Middle frontal gyrus (tissue), 1 donor: Measurements from ENCODE around the gene LGALS4.
"Not testable (repeated sequence)": the region's sequence is repeated elsewhere in the genome, so short reads cannot be mapped to it uniquely, and the experiment has no call there.

Source experiments
- DNase-seq: peaks from one replicate; pipeline ENCODE4 v3.0.0-alpha.2; 2015; ENCODE audit warnings: low spot score; ENCODE audit errors: extremely low spot score

The LGALS4 gene

DNA sequence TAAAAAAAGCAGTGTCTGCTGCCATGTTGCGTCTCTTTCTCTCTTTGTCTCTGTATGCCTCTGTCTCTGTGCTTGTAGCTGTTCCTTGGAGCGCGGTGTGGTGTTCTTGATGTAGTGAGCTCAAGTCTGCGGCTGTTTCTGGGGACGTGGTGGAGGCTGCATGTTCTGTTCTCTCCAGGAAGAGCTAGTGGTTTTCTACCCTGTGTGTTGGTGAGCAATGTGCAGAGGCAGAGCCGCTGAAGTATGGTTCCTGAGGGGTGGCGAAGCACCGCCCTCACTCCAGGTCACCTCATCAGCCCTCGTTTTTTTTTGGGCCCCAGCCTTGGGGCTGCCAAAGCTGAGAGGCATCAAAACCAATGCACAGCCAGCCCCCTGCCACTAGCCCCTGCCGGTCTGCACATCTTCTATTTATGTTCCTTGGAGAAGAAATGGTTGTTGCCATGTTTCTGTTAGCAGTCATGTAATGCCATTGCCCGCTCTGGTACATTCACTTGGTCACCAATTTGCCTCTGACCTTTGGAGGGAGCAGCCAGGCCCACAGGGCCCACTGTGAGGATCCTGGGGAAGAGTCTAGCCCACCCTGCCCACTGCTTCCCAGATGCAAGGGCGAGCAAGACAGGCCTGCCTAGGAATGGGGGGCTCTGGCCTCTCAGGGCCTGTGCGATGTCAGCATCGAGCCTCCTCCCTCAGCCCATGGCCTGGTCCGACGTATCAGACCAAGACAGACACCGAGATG is 29.9 kb upstream of the LGALS4 start:
- no peak for DNase-seq

DNA sequence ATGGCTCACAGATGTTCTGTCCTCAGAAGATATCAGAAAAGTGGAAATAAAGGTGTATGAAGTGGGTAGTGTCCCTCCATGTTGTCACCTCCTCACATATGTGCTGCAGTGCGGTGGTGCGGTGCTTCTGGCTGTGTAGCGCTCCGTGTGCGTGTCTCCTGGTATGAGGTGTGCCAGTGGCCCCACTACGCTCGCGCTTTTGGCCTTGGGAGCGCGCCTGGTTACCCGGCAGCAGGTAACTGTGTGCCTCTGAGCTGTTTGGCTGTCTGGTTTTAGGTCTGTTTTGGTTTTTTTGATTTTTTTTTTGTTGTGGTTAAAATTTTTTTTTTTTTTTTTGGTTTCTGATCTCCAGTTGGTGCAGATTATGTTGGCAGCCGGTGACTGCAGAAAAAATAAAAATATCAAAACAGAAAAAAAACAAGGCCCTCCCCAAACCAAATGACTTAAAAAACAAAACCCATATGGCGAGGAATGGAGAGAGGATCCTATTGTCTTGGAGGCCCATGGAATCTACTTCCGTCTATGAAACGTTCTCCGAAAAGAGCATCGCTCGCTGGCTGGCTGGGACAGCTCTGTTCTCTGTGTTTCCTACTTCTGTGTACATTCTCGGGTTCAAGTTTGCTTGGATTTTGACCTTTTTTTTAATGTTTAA is 29.2 kb upstream of the LGALS4 start:
- DNase-seq, result no peak

DNA sequence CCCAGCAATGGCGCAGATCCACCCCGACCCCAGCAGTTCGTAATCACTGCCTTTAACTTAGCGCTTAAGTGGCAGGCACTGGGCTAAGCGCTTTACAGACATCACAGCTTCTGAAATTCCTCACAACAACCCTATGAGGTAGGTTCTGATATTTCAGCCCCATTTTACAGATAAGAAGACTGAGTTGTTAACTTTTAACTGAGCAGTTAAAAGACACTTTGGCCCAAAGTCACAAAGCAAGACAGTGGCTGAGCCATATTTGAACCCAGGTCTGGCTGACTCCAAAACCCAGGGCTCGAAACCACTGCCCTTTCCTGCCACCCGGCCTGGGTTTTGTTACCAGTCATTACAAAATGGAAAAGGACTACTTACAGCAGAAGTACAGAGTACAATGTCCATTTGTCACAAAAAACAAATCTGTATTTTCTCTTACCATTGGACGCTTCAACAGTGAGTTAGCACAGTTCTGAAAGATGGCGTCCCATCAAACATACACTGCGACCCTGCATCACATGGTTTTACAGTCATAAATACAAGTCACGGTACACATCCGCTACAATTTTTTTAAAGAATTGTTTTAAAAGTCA is 28.5 kb upstream of the LGALS4 start:
- no peak for DNase-seq

DNA sequence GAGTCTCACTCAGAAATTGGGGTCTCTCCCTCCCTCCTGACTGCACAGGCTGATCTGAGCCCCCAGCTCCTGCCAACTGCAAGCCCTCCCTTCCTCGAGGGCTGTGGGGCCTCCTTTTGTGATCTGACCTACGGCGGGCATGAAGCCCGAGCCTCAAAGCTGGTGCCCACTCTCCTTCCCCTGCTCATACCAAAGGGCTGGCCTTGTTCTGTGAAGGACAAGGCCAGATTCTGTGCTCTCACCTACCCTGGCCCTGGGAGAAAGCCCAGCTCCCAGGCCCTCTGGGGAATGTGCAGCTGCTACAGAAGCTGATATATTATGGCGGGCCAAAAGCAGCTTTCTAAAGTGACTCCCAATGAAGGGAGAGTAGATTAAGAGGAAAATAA is 27.8 kb upstream of the LGALS4 start:
- DNase-seq, result no peak

DNA sequence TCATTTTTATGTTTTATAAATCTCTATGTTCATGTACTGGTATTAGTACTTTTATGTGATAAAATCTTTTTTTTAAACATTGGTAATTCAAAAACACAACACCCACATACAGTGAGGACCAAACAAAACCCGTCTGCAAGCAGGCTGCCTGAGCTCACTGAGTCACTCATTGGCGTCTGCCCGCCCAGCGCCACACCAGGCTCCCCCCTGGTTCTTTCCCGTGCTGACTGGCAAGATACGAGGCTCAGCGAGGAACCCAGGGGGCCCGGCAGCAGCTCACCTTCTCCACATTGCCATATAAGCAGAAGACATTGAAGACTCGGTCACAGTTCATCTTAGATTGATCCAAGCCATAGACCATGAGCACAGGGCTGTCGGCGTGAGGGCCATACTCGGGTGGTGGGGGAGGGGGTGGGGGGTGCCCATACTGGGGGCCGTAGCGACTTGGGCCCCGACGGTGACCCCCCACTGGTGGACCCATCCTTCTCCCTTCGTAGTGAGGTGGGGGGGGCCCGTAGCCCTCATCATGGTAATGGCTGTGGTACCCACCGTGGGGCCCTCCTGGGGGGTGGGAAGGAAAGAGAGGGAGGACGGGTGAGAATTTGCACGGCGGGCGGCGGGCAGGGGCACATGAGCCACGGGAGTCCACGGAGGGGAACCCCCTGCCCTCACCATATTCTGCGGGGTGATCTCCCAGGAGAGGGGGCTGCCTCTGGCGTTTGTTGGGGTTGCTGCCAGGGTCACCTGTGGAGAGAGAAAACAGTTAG is 27.3 kb upstream of the LGALS4 start:
- no peak for DNase-seq

DNA sequence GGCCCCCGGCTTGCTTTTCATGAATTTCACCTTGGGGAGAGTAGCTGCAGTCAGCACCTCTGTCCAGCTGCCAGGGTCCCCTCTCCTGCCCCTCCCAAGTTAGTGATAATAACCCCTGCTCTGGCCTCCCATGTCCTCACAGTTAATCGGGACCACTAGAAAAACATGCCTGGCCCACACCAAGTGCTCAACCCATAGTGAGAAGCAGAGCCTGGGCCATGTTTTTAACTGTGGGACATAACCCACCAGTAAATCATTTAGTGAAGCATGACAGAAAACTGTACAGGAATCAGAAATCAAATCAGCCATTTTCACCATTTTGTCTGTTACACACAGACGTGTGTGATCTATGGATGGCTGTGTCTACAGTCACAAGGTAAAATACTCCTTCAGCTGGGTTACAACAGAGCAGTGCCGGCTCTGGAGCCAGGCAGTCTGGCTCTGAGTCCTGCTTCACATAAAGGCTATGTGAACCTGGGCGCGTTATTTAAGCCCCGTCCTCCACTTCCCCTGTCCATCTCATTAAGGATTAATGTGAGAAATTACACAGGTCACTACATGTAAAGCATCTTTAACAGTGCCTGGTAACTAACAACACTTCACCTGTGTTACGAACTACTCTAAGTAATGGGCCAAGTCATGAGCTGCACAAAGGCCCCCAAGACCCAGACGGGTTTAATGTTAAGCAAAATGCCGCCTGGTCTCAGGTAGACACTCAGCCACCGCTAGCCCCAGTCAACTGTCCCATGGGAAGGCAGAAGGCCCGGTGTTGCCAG is 26.4 kb upstream of the LGALS4 start:
- DNase-seq, result no peak

DNA sequence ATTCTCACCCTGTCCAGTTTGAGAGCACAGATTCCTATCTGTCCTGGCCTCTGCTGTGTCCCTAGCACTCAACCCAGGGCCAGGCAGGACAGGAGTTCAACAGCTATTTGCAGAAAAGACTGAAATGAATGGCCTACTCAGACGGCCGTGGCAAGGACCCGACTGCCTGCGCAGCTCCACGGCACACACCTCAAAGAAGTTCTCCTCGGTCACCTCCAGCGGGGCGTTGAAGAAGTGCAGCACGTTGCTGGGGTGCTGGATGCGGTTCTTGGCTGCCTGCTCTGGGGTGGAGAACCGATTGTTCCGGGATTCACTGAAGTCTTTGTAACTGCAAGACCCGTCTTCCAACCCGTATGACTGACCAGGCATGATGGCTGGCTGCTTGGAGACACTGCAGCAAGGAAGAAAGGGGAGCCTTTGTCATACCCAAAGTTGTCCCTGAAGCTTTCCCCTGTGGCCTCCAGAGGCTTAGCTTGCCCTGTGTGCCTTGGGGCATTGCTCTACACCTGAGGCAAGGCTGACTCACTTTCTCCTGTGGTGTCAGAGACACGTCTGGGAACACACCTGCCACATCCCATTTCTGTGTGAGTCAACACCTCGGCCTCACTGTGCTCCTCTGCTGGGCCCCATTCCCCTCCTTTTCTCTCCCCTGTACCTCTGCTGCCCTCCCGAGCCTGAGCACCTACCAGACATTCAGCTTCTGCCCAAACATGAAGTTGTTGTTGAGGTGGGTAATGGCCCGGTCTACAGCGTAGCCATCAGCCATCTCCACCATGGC is 25.7 kb upstream of the LGALS4 start:
- no peak for DNase-seq

DNA sequence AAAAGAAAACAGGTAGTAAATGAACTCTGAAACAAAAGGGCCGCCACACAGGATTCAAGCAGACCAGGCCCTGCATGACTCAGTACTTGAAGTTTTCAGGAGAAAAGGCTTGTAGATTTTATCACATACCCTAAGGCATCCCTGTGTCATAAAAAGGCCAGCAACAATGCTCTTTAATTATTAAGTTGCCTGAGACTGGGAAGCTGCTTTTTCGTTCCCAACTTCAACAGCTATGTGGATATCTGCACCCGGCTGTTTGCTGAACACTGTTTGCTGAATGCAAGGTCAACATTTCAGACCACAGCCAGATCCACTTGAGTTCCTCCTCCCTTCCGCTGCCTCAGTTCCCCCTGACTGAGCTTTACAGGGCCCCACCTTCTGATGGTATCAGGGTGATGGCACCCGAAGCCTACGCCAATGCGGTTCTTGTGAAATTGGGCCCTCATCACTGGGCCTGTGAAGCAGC is 24.9 kb upstream of the LGALS4 start:
- no peak for DNase-seq

DNA sequence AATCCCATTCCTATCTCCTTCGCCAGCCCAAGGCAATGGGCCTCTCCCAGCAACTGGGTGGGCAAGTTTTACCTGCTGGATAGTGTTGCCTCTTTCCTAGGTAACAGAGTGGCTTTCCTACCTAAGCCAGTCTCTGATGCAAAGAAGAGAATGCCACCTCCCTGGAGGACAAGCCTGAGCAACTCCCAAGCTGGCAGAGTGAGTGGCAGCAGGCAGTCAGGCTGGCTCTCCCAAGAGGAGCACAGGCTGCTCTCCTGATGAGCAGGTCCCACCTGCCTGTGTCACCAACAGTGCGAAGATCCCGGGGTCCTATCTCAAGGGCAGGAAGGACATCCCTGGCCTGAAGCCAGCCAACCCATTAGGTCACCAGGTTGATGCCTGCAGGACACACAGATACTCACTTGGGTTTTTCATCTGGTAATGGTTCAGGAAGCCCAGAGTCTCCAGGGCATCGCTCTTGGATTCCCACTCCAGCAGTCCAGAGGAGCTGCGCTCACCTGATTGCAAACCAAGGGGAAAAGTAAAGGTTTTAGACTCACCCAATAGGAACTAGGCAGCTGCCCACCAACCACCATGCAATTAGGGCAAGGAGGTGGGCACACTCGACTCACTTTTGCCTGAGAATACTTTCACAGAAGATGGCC is 24.4 kb upstream of the LGALS4 start:
- DNase-seq, result no peak

DNA sequence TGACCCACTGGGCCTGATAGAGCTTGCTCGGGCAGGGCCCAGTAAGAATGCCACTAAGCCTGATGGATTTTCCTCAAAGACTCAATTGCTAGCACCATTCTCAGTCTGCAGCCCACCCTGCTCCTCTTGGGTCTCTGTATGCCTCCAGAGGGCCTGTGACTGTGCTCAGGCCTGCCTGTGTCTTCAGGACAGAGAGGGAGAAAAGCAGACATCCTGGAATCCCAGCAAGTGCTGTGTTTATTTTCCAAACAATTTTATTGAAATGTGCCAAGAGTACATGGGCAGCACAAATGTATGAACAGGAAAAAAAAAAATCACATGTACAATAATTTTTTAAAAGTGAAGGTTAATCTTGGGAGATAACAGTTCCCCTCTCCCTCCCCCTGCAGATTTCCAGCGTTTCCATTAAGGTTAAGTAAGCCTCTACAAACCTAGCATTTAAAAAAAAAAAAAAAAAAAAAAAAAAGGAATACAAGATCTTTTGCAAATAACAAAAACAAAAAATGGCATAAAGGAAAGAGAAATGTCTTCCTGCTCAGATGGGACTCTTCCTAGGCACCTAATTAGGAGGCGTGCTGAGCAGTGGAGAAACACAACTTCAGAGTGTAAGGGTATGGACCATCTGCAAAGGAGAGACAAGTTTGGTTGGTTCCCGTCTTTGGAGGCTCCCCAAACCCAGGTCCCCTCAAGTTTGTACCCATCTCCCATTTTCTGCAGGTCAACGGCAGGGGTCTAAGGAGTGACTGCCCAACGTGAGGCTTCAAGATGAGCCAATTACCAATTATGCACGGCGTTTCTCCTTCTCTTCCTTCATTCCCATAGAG is 23.6 kb upstream of the LGALS4 start:
- no peak for DNase-seq

DNA sequence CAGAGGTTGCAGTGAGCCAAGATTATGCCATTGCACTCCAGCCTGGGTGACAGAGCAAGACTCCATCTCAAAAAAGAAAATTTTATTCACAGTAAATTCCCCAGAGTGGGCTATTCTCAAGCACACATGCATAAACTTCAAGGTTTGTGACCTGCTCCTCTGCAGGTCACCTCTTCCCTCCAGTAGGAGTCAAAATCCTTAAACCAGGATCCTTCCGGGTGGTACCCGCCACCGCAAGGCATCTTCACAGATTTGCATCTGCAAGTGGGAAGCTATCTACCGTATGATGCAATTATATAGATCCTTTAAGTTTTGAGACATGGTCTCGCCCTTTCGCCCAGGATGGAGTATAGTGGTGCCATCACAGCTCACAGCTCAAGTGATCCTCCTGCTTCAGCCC is 21.8 kb upstream of the LGALS4 start:
- DNase-seq, result no peak

DNA sequence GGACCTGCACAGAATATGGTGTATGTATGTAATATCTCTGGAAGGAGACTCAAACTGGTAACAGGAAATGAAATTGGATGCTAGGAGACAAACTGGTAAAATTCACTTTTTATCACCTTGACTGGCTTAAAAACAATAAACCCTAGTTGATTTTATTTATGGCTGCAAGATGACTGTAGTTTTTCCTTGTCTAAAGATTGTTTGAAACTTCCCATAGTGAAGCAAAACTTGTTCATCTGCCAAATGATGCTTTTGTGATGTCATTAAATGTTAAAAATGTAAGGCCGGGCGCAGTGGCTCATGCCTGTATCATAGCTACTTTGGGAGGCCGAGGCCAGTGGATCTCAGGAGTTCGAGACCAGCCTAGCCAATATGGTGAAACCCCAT is 21.4 kb upstream of the LGALS4 start:
- no peak for DNase-seq

DNA sequence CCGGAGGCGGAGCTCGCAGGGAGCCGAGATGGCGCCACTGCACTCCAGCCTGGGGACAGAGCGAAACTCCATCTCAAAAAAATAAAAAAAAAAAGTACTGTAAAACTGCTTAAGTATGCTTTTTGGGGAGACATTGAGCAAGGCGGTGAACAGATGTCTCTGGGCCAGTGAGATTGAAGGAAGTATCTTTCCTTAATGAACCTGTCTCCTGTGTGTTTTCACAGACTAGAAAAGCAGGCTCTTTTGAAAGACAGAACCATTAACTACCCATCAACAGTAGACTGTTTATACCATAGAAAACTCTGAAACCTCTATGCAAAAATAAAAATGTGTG is 20.3 kb upstream of the LGALS4 start:
- no peak for DNase-seq

DNA sequence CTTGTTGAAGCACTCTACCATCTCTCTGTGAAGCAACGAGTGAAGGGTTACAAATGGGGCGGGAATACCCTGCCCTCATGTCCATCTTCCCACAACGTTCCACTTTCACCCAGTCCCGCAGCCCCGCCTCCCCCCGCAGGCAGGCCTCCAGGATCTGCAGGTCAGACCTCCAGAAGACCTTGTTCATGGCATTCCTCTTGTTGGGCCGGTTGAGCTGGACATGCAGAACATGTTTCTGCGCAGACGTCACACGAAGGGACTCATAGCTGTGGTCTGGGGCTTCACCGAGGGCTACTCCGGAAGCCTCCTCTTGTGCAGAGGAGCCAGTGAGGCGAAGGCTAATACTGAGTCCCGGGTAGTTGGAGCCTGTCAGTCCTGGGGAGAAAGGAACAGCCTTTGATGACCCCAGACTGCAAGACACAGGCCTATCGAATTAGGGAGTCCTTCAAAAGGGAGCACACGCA is 18.4 kb upstream of the LGALS4 start:
- DNase-seq, result no peak

DNA sequence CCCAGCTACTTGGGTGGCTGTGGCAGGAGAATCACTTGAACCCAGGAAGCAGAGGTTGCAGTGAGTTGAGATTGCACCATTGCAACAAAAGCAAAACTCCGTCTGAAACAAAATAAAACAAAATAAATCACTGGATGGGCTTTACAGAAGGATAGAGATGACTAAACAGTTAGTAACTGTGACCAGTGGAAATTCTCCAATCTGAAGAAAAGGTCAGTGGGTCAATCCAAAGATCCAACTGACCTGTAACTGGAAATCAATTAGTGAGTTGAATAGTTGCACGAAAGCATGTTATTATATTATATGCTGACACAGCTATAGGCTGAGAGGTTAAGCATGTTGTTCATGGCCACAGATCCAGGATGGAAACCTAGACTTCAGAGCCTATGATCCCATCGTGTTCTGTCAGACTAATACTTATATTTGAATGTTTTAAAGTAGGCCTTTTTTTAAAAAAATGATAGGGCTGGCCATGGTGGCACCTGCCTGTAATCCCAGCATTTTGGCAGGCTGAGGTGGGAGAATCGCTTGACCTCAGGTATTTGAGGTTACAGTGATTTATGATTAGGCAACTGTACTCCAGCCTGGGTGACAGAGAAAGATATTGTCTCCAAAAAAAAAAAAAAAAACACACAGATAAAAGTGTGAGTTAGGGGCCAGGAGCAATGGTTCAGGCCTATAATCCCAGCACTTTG is 17.4 kb upstream of the LGALS4 start:
- no peak for DNase-seq

DNA sequence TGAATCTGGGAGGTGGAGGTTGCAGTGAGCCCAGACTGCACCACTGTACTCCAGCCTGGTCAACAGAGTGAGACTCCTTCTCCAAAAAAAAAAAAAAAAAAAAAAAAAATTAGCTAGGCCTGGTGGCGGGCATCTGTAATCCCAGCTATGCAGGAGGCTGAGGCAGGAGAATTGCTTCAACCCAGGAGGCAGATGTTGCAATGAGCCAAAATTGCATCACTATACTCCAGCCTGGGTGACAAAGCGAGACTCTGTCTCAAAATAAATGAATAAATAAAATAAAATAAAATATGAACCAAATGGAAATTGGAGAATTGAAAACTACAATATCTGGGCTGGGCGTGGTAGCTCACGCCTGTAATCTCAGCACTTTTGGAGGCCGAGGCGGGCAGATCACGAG is 16.5 kb upstream of the LGALS4 start:
- not testable (repeated sequence) for DNase-seq

DNA sequence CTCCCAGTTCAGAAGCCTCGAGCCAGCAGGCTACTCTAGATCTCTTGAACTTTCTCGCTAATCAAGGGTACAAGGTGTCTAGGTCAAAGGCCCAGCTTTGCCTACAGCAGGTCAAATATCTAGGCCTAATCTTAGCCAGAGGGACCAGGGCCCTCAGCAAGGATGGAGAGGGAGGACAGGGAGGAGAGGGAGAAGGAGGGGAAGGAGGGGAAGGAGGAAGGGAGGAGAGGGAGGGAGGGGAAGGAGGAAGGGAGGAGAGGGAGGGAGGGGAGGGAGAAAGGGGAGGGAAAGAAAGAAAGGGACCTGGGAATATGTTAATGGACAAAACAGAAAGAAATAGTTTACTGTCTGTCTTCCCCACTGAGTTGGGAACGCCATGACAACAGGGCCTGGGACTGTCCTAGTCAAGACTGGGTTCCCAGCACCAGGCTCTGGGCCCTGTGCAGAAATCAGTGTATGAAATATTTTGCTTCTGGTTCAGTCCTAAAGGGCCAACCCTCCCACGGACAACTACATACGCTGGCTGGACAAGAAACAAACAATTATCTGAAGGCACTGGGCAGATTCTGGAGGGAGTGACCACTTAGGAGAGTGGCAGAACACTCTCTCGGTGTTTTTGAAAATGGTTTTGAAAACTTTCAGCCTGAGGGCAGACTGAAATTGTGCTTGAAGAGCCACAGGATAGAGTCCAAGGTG is 14.3 kb upstream of the LGALS4 start:
- DNase-seq, result no peak

DNA sequence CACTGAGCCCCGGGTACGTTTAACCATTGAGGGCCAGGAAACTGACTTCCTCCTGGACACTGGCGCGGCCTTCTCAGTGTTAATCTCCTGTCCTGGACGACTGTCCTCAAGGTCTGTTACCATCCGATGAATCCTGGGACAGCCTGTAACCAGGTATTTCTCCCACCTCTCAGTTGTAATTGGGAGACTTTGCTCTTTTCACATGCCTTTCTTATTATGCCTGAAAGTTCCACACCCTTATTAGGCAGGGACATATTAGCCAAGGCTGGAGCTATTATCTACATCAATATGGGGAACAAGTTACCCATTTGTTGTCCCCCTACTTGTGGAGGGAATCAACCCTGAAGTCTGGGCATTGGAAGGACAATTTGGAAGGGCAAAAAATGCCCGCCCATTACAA is 13.2 kb upstream of the LGALS4 start:
- DNase-seq, result not testable (repeated sequence)
